ENCODE results near the gene ARHGAP4.

The ARHGAP4 gene

GRCh38 chrX:153944800-153945150, 18.7 kb upstream of the ARHGAP4 start:
- H3K36me3 Mint-ChIP-seq: peaks cover 19 to 39% of the 10 kb centered on the region in 2 donors
- DNase-seq: no peak
- peak; percentile 13 to 41 for ATAC-seq (replicated peaks)
- H3K9me3 Mint-ChIP-seq: no peaks in the 10 kb centered on the region
- peak overlapping the region; percentile 95 to 98 for H3K4me3 Mint-ChIP-seq
- peak overlapping the region; percentile 97 for H3K27ac Mint-ChIP-seq
- peaks cover 11 to 42% of the 10 kb centered on the region in 2 donors for H3K4me1 Mint-ChIP-seq
- H3K27me3 Mint-ChIP-seq: no peaks in the 10 kb centered on the region

- H3K9me3 Mint-ChIP-seq: no peaks in the 10 kb centered on the region
- H3K27ac Mint-ChIP-seq: peak within 1 kb of the TSS; percentile 97
- ATAC-seq (replicated peaks) (peak; percentile 52 to 69), DNase-seq (no peak)
- H3K4me1 Mint-ChIP-seq: peaks cover 15 to 46% of the 10 kb centered on the region in 2 donors
- H3K27me3 Mint-ChIP-seq: no peaks in the 10 kb centered on the region
- H3K36me3 Mint-ChIP-seq: peaks cover 17 to 35% of the 10 kb centered on the region in 2 donors
- peak within 1 kb of the TSS; percentile 95 to 98 for H3K4me3 Mint-ChIP-seq
These were observed 18.2 kb upstream of the ARHGAP4 start, which contains the start of gene RENBP for GRCh38 chrX:153944140-153944799. Gene RENBP (minus strand): TSS chrX:153944643. CDS start chrX:153944610, 33 bp downstream.

GRCh38 chrX:153941336-153942252, 15.5 kb upstream of the ARHGAP4 start:
- DNase-seq (no peak), ATAC-seq (replicated peaks) (no peak)
- Mint-ChIP-seq H3K9me3 (no peaks in the 10 kb centered on the region), H3K36me3 (peaks cover 16 to 25% of the 10 kb centered on the region in 2 donors), H3K27ac (peak overlapping the region; percentile 90), H3K4me1 (peaks cover 18 to 42% of the 10 kb centered on the region in 2 donors), H3K27me3 (no peaks in the 10 kb centered on the region), H3K4me3 (peak overlapping the region; percentile 79 to 84)

GRCh38 chrX:153939573-153939972, 13.5 kb upstream of the ARHGAP4 start:
- H3K9me3 Mint-ChIP-seq: no peaks in the 10 kb centered on the region
- no peaks in the 10 kb centered on the region for H3K27me3 Mint-ChIP-seq
- DNase-seq (no peak), ATAC-seq (replicated peaks) (no peak)
- peaks cover 17 to 22% of the 10 kb centered on the region in 2 donors for H3K36me3 Mint-ChIP-seq
- H3K27ac Mint-ChIP-seq: peak overlapping the region; percentile 31
- H3K4me1 Mint-ChIP-seq: peaks cover 22 to 37% of the 10 kb centered on the region in 2 donors
- H3K4me3 Mint-ChIP-seq: no peak overlapping the region

GRCh38 chrX:153938226-153938786, 12.2 kb upstream of the ARHGAP4 start:
- H3K36me3 Mint-ChIP-seq: peaks cover 15 to 20% of the 10 kb centered on the region in 2 donors
- no peaks in the 10 kb centered on the region for H3K27me3 Mint-ChIP-seq
- DNase-seq (no peak), ATAC-seq (replicated peaks) (no peak)
- no peaks in the 10 kb centered on the region for H3K9me3 Mint-ChIP-seq
- peaks cover 24 to 35% of the 10 kb centered on the region in 2 donors for H3K4me1 Mint-ChIP-seq
- no peak overlapping the region for H3K4me3 Mint-ChIP-seq
- no peak overlapping the region for H3K27ac Mint-ChIP-seq

GRCh38 chrX:153937056-153937455, 11.0 kb upstream of the ARHGAP4 start:
- Mint-ChIP-seq H3K27ac (no peak overlapping the region), H3K27me3 (no peaks in the 10 kb centered on the region), H3K9me3 (no peaks in the 10 kb centered on the region), H3K36me3 (peaks cover 15 to 19% of the 10 kb centered on the region in 2 donors), H3K4me1 (peaks cover 24 to 29% of the 10 kb centered on the region in 2 donors), H3K4me3 (no peak overlapping the region)
- DNase-seq: no peak
- ATAC-seq (replicated peaks): no peak

GRCh38 chrX:153935326-153935851, 9.3 kb upstream of the ARHGAP4 start:
- no peaks in the 10 kb centered on the region for H3K27me3 Mint-ChIP-seq
- DNase-seq (no peak), ATAC-seq (replicated peaks) (no peak)
- H3K36me3 Mint-ChIP-seq: peaks cover 17 to 27% of the 10 kb centered on the region in 2 donors
- H3K9me3 Mint-ChIP-seq: no peaks in the 10 kb centered on the region
- H3K4me3 Mint-ChIP-seq: peak overlapping the region; percentile 56 to 72
- H3K4me1 Mint-ChIP-seq: peaks cover 27 to 34% of the 10 kb centered on the region in 2 donors
- peak overlapping the region; percentile 79 for H3K27ac Mint-ChIP-seq

GRCh38 chrX:153934762-153935325, 8.8 kb upstream of the ARHGAP4 start, which contains the start of gene NAA10:
Gene NAA10 (minus strand): TSS chrX:153935037. CDS start chrX:153934904, 133 bp downstream.
- Mint-ChIP-seq H3K4me3 (peak within 1 kb of the TSS; percentile 87 to 89), H3K27ac (peak within 1 kb of the TSS; percentile 94), H3K36me3 (peaks cover 17 to 31% of the 10 kb centered on the region in 2 donors), H3K4me1 (peaks cover 30 to 32% of the 10 kb centered on the region in 2 donors), H3K27me3 (no peaks in the 10 kb centered on the region), H3K9me3 (no peaks in the 10 kb centered on the region)
- DNase-seq (peak; percentile 61), ATAC-seq (replicated peaks) (peak; percentile 91 to 93)

GRCh38 chrX:153934148-153934761, 8.2 kb upstream of the ARHGAP4 start:
- no peaks in the 10 kb centered on the region for H3K9me3 Mint-ChIP-seq
- ATAC-seq (replicated peaks): peak; percentile 33 to 34

GRCh38 chrX:153933748-153934147, 7.7 kb upstream of the ARHGAP4 start:
- Mint-ChIP-seq H3K4me3 (peak overlapping the region; percentile 87 to 89), H3K27me3 (no peaks in the 10 kb centered on the region), H3K27ac (peak overlapping the region; percentile 94), H3K4me1 (peaks cover 32 to 35% of the 10 kb centered on the region in 2 donors), H3K36me3 (peaks cover 13 to 39% of the 10 kb centered on the region in 2 donors), H3K9me3 (no peaks in the 10 kb centered on the region)
- DNase-seq: no peak
- ATAC-seq (replicated peaks): no peak

More at GRCh38 chrX:153934148-153934761, 8.2 kb upstream of the ARHGAP4 start:
- H3K27ac Mint-ChIP-seq: peak overlapping the region; percentile 94
- peaks cover 13 to 35% of the 10 kb centered on the region in 2 donors for H3K36me3 Mint-ChIP-seq
- H3K4me3 Mint-ChIP-seq: peak overlapping the region; percentile 87 to 89
- H3K4me1 Mint-ChIP-seq: peaks cover 29 to 31% of the 10 kb centered on the region in 2 donors
- H3K27me3 Mint-ChIP-seq: no peaks in the 10 kb centered on the region
- no peak for DNase-seq

- DNase-seq (no peak), ATAC-seq (replicated peaks) (no peak)
- no peaks in the 10 kb centered on the region for H3K27me3 Mint-ChIP-seq
- H3K4me1 Mint-ChIP-seq: peaks cover 29 to 34% of the 10 kb centered on the region in 2 donors
- H3K4me3 Mint-ChIP-seq: peak overlapping the region in 1 of 2 donors; percentile 44
- H3K27ac Mint-ChIP-seq: peak overlapping the region; percentile 16
- H3K36me3 Mint-ChIP-seq: peaks cover 9 to 37% of the 10 kb centered on the region in 2 donors
- H3K9me3 Mint-ChIP-seq: no peaks in the 10 kb centered on the region
These were observed 6.3 kb upstream of the ARHGAP4 start for GRCh38 chrX:153932220-153932915.

- Mint-ChIP-seq H3K4me1 (peaks cover 33 to 40% of the 10 kb centered on the region in 2 donors), H3K9me3 (no peaks in the 10 kb centered on the region), H3K4me3 (no peak overlapping the region), H3K36me3 (peaks cover 11 to 42% of the 10 kb centered on the region in 2 donors), H3K27me3 (no peaks in the 10 kb centered on the region), H3K27ac (peak overlapping the region; percentile 6)
- DNase-seq: no peak
- no peak for ATAC-seq (replicated peaks)
These were observed 5.7 kb upstream of the ARHGAP4 start for GRCh38 chrX:153931748-153932147.

- peak overlapping the region; percentile 6 for H3K27ac Mint-ChIP-seq
- H3K4me3 Mint-ChIP-seq: no peak overlapping the region
- ATAC-seq (replicated peaks): no peak
These were observed 5.1 kb upstream of the ARHGAP4 start for GRCh38 chrX:153931151-153931550.

More at GRCh38 chrX:153931151-153931550, 5.1 kb upstream of the ARHGAP4 start:
- no peak for DNase-seq
- Mint-ChIP-seq H3K36me3 (peaks cover 11 to 39% of the 10 kb centered on the region in 2 donors), H3K9me3 (no peaks in the 10 kb centered on the region), H3K27me3 (no peaks in the 10 kb centered on the region), H3K4me1 (peaks cover 36 to 44% of the 10 kb centered on the region in 2 donors)

Data from stimulated activated naive B cell treated with anti-CD40 and anti-IgM and Interleukin-4, amounts not matched to agents 10 μg/mL and 1 μg/mL and 100 μg/mL, for 72 hours (primary cell).